Activated CD8-positive, alpha-beta memory T cell treated with anti-CD3 and anti-CD28 coated beads, Interleukin-2, amount 10 ng/mL, durations not matched to agents 7 days and 5 days (primary cell): ENCODE data around the gene PPP1CC. TPM values are rescaled to one million over a fixed set of nuclear protein-coding genes. Genes with fewer than 3 reads are reported as not detected.

Source experiments
- ATAC-seq: fragments of 150-1000 bp; cut with Tn5 transposase; one replicate; pipeline ENCODE4 v1.10.0; 2021; ENCODE audit warnings: moderate library complexity
- CTCF ChIA-PET: fragments of 350-600 bp; sonication (Branson Sonifier 250); formaldehyde crosslinking; loops from one replicate; lab custom pipeline; 2021; ENCODE audit warnings: antibody characterized with exemption; lab: Charles Lee
- DNase-seq: peaks from one replicate; pipeline ENCODE4 v3.0.0-alpha.2; 2020
- H3K27ac Mint-ChIP-seq: one replicate; pipeline ENCODE4 v1.8.0; 2021; ENCODE audit warnings: mild to moderate bottlenecking, mixed read lengths
- H3K27me3 Mint-ChIP-seq: one replicate; pipeline ENCODE4 v1.8.0; 2021; ENCODE audit warnings: mixed read lengths
- H3K36me3 Mint-ChIP-seq: one replicate; pipeline ENCODE4 v1.8.0; 2021; ENCODE audit warnings: mild to moderate bottlenecking, mixed read lengths
- H3K4me1 Mint-ChIP-seq: one replicate; pipeline ENCODE4 v1.8.0; 2021; ENCODE audit warnings: mixed read lengths
- H3K4me3 Mint-ChIP-seq: one replicate; pipeline ENCODE4 v1.8.0; 2021; ENCODE audit warnings: mild to moderate bottlenecking, moderate library complexity, mixed read lengths
- H3K9me3 Mint-ChIP-seq: one replicate; pipeline ENCODE4 v1.8.0; 2022; ENCODE audit warnings: low read depth, mixed read lengths
- total RNA-seq, 2 experiments: library from RNA; stranded (reverse); gene quantifications; one replicate each; pipeline ENCODE4 v1.2.3, GENCODE V29; 2021

Gene PPP1CC
- total RNA-seq, 2 experiments from 2014 or later, result 174 to 200 TPM

- ATAC-seq (no peak), DNase-seq (no peak)
- no peaks in the 10 kb centered on the region for H3K9me3 Mint-ChIP-seq
- peaks cover 35% of the 10 kb centered on the region for H3K4me1 Mint-ChIP-seq
- no peaks in the 10 kb centered on the region for H3K27me3 Mint-ChIP-seq
- H3K4me3 Mint-ChIP-seq, result peak overlapping the region; percentile 78
- H3K36me3 Mint-ChIP-seq, result peaks cover 16% of the 10 kb centered on the region
- CTCF ChIA-PET, result interaction anchor here (0.7 to 1.3 kb wide), 2 partner anchors 25 to 74 kb away, joined by 3 to 6 read pairs; partner anchors contain the start of gene TCTN1
- peak overlapping the region; percentile 71 for H3K27ac Mint-ChIP-seq
These were observed 55.1 kb downstream of the PPP1CC start for GRCh38 chr12:110687396-110688169.

- peaks cover 37% of the 10 kb centered on the region for H3K4me1 Mint-ChIP-seq
- CTCF ChIA-PET, result no interaction called here
These were observed 56.3 kb downstream of the PPP1CC start for GRCh38 chr12:110686294-110686903.

GRCh38 chr12:110684312-110684836 lies 58.3 kb downstream of the PPP1CC start:
- H3K27ac Mint-ChIP-seq, result no peak overlapping the region
- no peak for ATAC-seq

More at GRCh38 chr12:110686294-110686903, 56.3 kb downstream of the PPP1CC start:
- Mint-ChIP-seq H3K27me3 (no peaks in the 10 kb centered on the region), H3K4me3 (no peak overlapping the region), H3K36me3 (peaks cover 18% of the 10 kb centered on the region), H3K9me3 (no peaks in the 10 kb centered on the region), H3K27ac (no peak overlapping the region)
- DNase-seq (no peak), ATAC-seq (no peak)

GRCh38 chr12:110683888-110684287 lies 58.8 kb downstream of the PPP1CC start:
- CTCF ChIA-PET, result no interaction called here
- no peak for DNase-seq
- Mint-ChIP-seq H3K4me3 (no peak overlapping the region), H3K36me3 (peaks cover 18% of the 10 kb centered on the region), H3K27me3 (no peaks in the 10 kb centered on the region), H3K4me1 (peaks cover 21% of the 10 kb centered on the region), H3K9me3 (no peaks in the 10 kb centered on the region), H3K27ac (no peak overlapping the region)
- no peak for ATAC-seq

More at GRCh38 chr12:110684312-110684836, 58.3 kb downstream of the PPP1CC start:
- no peak for DNase-seq
- Mint-ChIP-seq H3K9me3 (no peaks in the 10 kb centered on the region), H3K4me3 (no peak overlapping the region), H3K27me3 (no peaks in the 10 kb centered on the region), H3K4me1 (peaks cover 22% of the 10 kb centered on the region), H3K36me3 (peaks cover 18% of the 10 kb centered on the region)
- CTCF ChIA-PET, result no interaction called here

GRCh38 chr12:110680032-110680431 lies 62.7 kb downstream of the PPP1CC start:
- DNase-seq, result no peak
- no peak overlapping the region for H3K4me3 Mint-ChIP-seq
- CTCF ChIA-PET, result interaction anchor here (0.6 to 1.4 kb wide), 2 partner anchors 18 to 62 kb away, joined by 3 to 4 read pairs; no protein-coding TSS in a partner anchor
- H3K4me1 Mint-ChIP-seq, result peaks cover 29% of the 10 kb centered on the region
- ATAC-seq, result no peak
- peaks cover 18% of the 10 kb centered on the region for H3K36me3 Mint-ChIP-seq
- no peaks in the 10 kb centered on the region for H3K9me3 Mint-ChIP-seq
- H3K27ac Mint-ChIP-seq, result no peak overlapping the region
- no peaks in the 10 kb centered on the region for H3K27me3 Mint-ChIP-seq

GRCh38 chr12:110679201-110679600 lies 63.5 kb downstream of the PPP1CC start:
- Mint-ChIP-seq H3K9me3 (peaks cover 4% of the 10 kb centered on the region), H3K27me3 (no peaks in the 10 kb centered on the region), H3K4me1 (peaks cover 34% of the 10 kb centered on the region), H3K4me3 (no peak overlapping the region), H3K36me3 (peaks cover 21% of the 10 kb centered on the region), H3K27ac (no peak overlapping the region)
- no peak for ATAC-seq
- CTCF ChIA-PET, result interaction anchor here (1.4 kb wide), 1 partner anchor 19 kb away, joined by 4 read pairs; no protein-coding TSS in a partner anchor
- DNase-seq, result no peak

GRCh38 chr12:110677982-110678381 lies 64.7 kb downstream of the PPP1CC start:
- CTCF ChIA-PET, result interaction anchor here (1.1 to 1.7 kb wide), 2 partner anchors 11 to 12 kb away, joined by 4 to 5 read pairs; partner anchors contain the start of gene HVCN1
- ATAC-seq (no peak), DNase-seq (no peak)
- Mint-ChIP-seq H3K4me1 (peaks cover 45% of the 10 kb centered on the region), H3K4me3 (no peak overlapping the region), H3K36me3 (peaks cover 23% of the 10 kb centered on the region), H3K9me3 (peaks cover 4% of the 10 kb centered on the region), H3K27ac (peak overlapping the region; percentile 40), H3K27me3 (no peaks in the 10 kb centered on the region)

- H3K4me1 Mint-ChIP-seq, result peaks cover 49% of the 10 kb centered on the region
- no peaks in the 10 kb centered on the region for H3K27me3 Mint-ChIP-seq
- CTCF ChIA-PET, result interaction anchor here (1.7 kb wide), 1 partner anchor 12 kb away, joined by 4 read pairs; the partner anchor contains the start of gene HVCN1
- DNase-seq (peak; percentile 47), ATAC-seq (peak; percentile 68)
- H3K36me3 Mint-ChIP-seq, result peaks cover 27% of the 10 kb centered on the region
- H3K4me3 Mint-ChIP-seq, result peak overlapping the region; percentile 1
- H3K27ac Mint-ChIP-seq, result peak overlapping the region; percentile 78
- H3K9me3 Mint-ChIP-seq, result peaks cover 4% of the 10 kb centered on the region
These were observed 65.3 kb downstream of the PPP1CC start for GRCh38 chr12:110677206-110677911.

- ATAC-seq (no peak), DNase-seq (no peak)
- H3K9me3 Mint-ChIP-seq, result peaks cover 4% of the 10 kb centered on the region
- H3K4me3 Mint-ChIP-seq, result no peak overlapping the region
- no peak overlapping the region for H3K27ac Mint-ChIP-seq
- CTCF ChIA-PET, result no interaction called here
- peaks cover 46% of the 10 kb centered on the region for H3K4me1 Mint-ChIP-seq
- peaks cover 25% of the 10 kb centered on the region for H3K36me3 Mint-ChIP-seq
- H3K27me3 Mint-ChIP-seq, result no peaks in the 10 kb centered on the region
These were observed 66.5 kb downstream of the PPP1CC start for GRCh38 chr12:110676171-110676570.

- CTCF ChIA-PET, result no interaction called here
- H3K9me3 Mint-ChIP-seq, result peaks cover 4% of the 10 kb centered on the region
- DNase-seq (no peak), ATAC-seq (no peak)
- no peaks in the 10 kb centered on the region for H3K27me3 Mint-ChIP-seq
- peaks cover 40% of the 10 kb centered on the region for H3K4me1 Mint-ChIP-seq
- H3K4me3 Mint-ChIP-seq, result no peak overlapping the region
- no peak overlapping the region for H3K27ac Mint-ChIP-seq
- H3K36me3 Mint-ChIP-seq, result peaks cover 25% of the 10 kb centered on the region
These were observed 72.5 kb downstream of the PPP1CC start for GRCh38 chr12:110670161-110670701.
